Measurements from ENCODE around the gene MYO3B. TPM values are rescaled to one million over a fixed set of nuclear protein-coding genes. Genes with fewer than 3 reads are reported as not detected.

Gene MYO3B
- total and polyA plus RNA-seq, 2 of the 8 experiments (the other 6 are each of a cell fraction or from before 2014, with no cell fraction given): 0.17 to 0.19 TPM

DNA sequence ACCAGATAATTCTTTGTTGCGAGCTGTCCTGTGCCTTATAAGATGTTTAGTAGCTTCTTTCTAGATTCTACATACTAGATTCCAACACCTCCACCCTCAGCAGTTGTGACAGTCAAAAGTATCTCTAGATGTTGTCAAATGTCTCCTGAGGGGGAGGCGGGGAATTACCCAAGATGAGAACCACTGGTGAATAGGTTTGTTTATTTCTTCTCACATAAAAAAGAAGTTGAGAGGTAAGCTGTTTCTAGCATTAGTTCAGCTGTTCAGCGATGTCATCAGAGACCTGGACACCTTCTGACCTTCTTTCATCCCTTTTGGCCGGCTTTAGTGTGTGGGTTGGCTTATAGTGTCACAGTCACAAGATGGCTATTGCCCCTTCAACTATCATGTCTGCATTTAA lies 299.7 kb downstream of the MYO3B start (continued):
- TF ChIP-seq RFX5 (IDR thresholded peaks at IDR 0.05; ENCODE audit: borderline replicate concordance, low read depth, low read length) (no peak), CREB1 (IDR thresholded peaks at IDR 0.05) (no peak), TEAD4 (IDR thresholded peaks at IDR 0.05; ENCODE audit: low read depth, low read length) (no peak), NANOG (IDR thresholded peaks at IDR 0.05; ENCODE audit: insufficient read depth, low read depth, low read length, poor library complexity, severe bottlenecking) (no peak)
